GM23338 (cell line): Measurements from ENCODE around the gene COPZ1. TPM values are rescaled to one million over a fixed set of nuclear protein-coding genes. Genes with fewer than 3 reads are reported as not detected.

Experiments used
- ATAC-seq: fragments of 200-7000 bp; cut with Tn5 transposase; 3 replicates; pipeline ENCODE4 v1.9.1; 2020
- DNase-seq: peaks from one replicate; pipeline ENCODE4 v3.0.0-alpha.2; 2015; ENCODE audit warnings: low spot score
- H2AFZ ChIP-seq: fragments of 200-600 bp; sonication (generic); 2 replicates; pipeline ENCODE4 v1.8.0; 2016; ENCODE audit warnings: antibody characterized with exemption, mild to moderate bottlenecking, moderate library complexity
- H3F3A ChIP-seq: fragments of 200-600 bp; sonication (generic); replicated peaks from 2 replicates; pipeline ENCODE4 v1.8.0; 2017; ENCODE audit warnings: antibody characterized with exemption, mixed run types, low read depth
- H3K27ac ChIP-seq: fragments of 200-600 bp; sonication (generic); 2 replicates; pipeline ENCODE4 v1.6.1; 2016; ENCODE audit warnings: low read depth
- H3K27me3 ChIP-seq: fragments of 200-600 bp; sonication (generic); 2 replicates; pipeline ENCODE4 v1.8.0; 2016; ENCODE audit warnings: mild to moderate bottlenecking, mixed run types, moderate library complexity; ENCODE audit not compliant: insufficient read depth
- H3K36me3 ChIP-seq: fragments of 200-600 bp; sonication (generic); 2 replicates; pipeline ENCODE4 v1.8.0; 2016; ENCODE audit warnings: mild to moderate bottlenecking; ENCODE audit not compliant: insufficient read depth
- H3K4me1 ChIP-seq: fragments of 200-600 bp; sonication (generic); 2 replicates; pipeline ENCODE4 v1.8.0; 2016; ENCODE audit warnings: mild to moderate bottlenecking, moderate library complexity; ENCODE audit not compliant: insufficient read depth
- H3K4me2 ChIP-seq: fragments of 200-600 bp; sonication (generic); 2 replicates; pipeline ENCODE4 v1.7.1; 2017; ENCODE audit warnings: mixed run types
- H3K4me3 ChIP-seq: fragments of 200-600 bp; sonication (generic); 2 replicates; pipeline ENCODE4 v1.6.1; 2016; ENCODE audit warnings: mixed run types
- H3K79me2 ChIP-seq: fragments of 200-600 bp; sonication (generic); replicated peaks from 2 replicates; pipeline ENCODE4 v1.8.0; 2017; ENCODE audit warnings: mild to moderate bottlenecking; ENCODE audit not compliant: insufficient read depth
- H3K9me2 ChIP-seq: fragments of 200-600 bp; sonication (generic); 2 replicates; pipeline ENCODE4 v1.8.0; 2017; ENCODE audit not compliant: insufficient read depth
- H4K20me1 ChIP-seq: fragments of 200-600 bp; sonication (generic); replicated peaks from 2 replicates; pipeline ENCODE4 v1.8.0; 2017; ENCODE audit warnings: mild to moderate bottlenecking; ENCODE audit not compliant: insufficient read depth
- H3K27ac Mint-ChIP-seq: 2 replicates; pipeline ENCODE4 v1.8.0; 2020; ENCODE audit warnings: inconsistent platforms, mild to moderate bottlenecking, moderate library complexity, mixed read lengths
- H3K27me3 Mint-ChIP-seq: 3 replicates; pipeline ENCODE4 v1.8.0; 2022; ENCODE audit warnings: low read depth, mild to moderate bottlenecking, moderate library complexity, mixed read lengths, inconsistent platforms; ENCODE audit not compliant: insufficient read depth, poor library complexity
- H3K36me3 Mint-ChIP-seq: 3 replicates; pipeline ENCODE4 v1.8.0; 2021; ENCODE audit warnings: low read depth, mild to moderate bottlenecking, inconsistent platforms, moderate library complexity, mixed read lengths
- H3K4me1 Mint-ChIP-seq: 3 replicates; pipeline ENCODE4 v1.8.0; 2020; ENCODE audit warnings: mild to moderate bottlenecking, inconsistent platforms, mixed read lengths
- H3K4me3 Mint-ChIP-seq: 3 replicates; pipeline ENCODE4 v1.8.0; 2021; ENCODE audit warnings: moderate library complexity, mild to moderate bottlenecking, inconsistent platforms, mixed read lengths
- H3K9me3 Mint-ChIP-seq: 3 replicates; pipeline ENCODE4 v1.8.0; 2020; ENCODE audit warnings: moderate library complexity, mild to moderate bottlenecking, inconsistent platforms, mixed read lengths
- EZH2 ChIP-seq: fragments of 200-600 bp; sonication (generic); IDR thresholded peaks from one replicate; pipeline ENCODE4 v1.8.0; 2017; ENCODE audit warnings: antibody characterized with exemption, mild to moderate bottlenecking, low read depth; ENCODE audit not compliant: unreplicated experiment
- EZH2phosphoT487 ChIP-seq: fragments of 200-600 bp; sonication (generic); IDR thresholded peaks from one replicate; pipeline ENCODE4 v1.8.1; 2018; ENCODE audit warnings: antibody characterized with exemption; ENCODE audit not compliant: unreplicated experiment
- JUNB ChIP-seq: IDR thresholded peaks from one replicate; pipeline ENCODE4 v1.6.1; 2016; ENCODE audit warnings: antibody characterized with exemption; ENCODE audit not compliant: unreplicated experiment
- NANOG ChIP-seq: IDR thresholded peaks from 2 replicates; pipeline ENCODE4 v1.6.1; 2016; ENCODE audit warnings: antibody characterized with exemption, borderline replicate concordance
- STAT1 ChIP-seq: IDR thresholded peaks from one replicate; pipeline ENCODE4 v1.6.1; 2016; ENCODE audit warnings: antibody characterized with exemption; ENCODE audit not compliant: unreplicated experiment
- ZNF114 ChIP-seq: fragments of 250-450 bp; sonication (Bioruptor Pico); IDR thresholded peaks from 2 replicates; pipeline ENCODE4 v1.5.0; 2020; ENCODE audit warnings: mild to moderate bottlenecking, moderate library complexity
- polyA plus RNA-seq: library from polyadenylated mRNA; unstranded; fragments of >200 nt; fragmentation: Nextera tagmentation; extraction: Ambion mirVana; gene quantifications from 2 replicates; pipeline ENCODE4 v1.2.1, GENCODE V29; 2016
- total RNA-seq: library from RNA; depleted of rRNA; stranded (reverse); fragments of >200 nt; shearing (Covaris generic); gene quantifications from 2 replicates; pipeline ENCODE4 v1.2.3, GENCODE V29; 2014
- TF ChIP-seq, protein P1 (sequence below): fragments of 250-450 bp; sonication (Bioruptor Pico); IDR thresholded peaks from 2 replicates; pipeline ENCODE4 v1.5.0; 2020; ENCODE audit warnings: mild to moderate bottlenecking, moderate library complexity
- TF ChIP-seq, protein P2 (sequence below): IDR thresholded peaks from 2 replicates; pipeline ENCODE4 v1.6.1; 2016; ENCODE audit warnings: antibody characterized with exemption
- TF ChIP-seq, protein P3 (sequence below), 2 experiments: fragments of 200-600 bp in 1 of 2; sonication (generic) in 1 of 2; conservative IDR thresholded peaks; 2 replicates each; pipeline versions ENCODE4 v1.5.1 to v1.6.1; 2016 to 2017; ENCODE audit warnings: antibody characterized with exemption in 2 of 2, low read depth in 2 of 2, mild to moderate bottlenecking in 2 of 2, moderate library complexity in 1 of 2

COPZ1 gene
- total and polyA plus RNA-seq, 2 experiments from 2014 or later, result 79.9 to 91.2 TPM

DNA sequence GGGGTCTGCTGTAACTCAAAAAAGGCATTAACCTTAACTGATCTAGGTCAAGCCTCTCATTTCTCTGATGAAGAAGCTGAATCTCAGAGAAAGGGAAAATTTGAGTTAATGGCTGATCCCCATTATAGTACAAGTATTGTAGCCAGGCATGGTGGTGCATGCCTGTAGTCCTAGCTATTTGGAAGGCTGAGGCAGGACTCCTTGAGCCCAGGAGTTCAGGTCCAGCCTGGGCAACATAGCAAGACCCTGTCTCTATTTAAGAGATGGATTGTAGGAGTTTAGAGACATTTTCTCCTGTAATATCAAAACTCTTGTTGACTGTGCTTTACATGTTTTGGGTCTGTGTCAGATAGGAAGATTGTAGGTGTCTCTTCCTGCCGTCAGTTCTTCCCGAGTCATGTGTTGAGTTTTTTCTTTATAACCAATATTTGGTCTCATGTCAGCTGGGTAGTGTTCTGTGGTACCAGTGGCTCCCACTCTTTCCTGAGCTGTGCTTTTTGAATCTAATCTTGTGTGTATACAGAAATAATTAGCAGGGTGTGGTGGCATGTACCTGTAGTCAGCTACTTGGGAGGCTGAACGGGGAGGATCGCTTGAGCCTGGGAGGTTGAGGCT, 8.6 kb downstream of the COPZ1 start (continued):
- TF ChIP-seq, protein P1, sequence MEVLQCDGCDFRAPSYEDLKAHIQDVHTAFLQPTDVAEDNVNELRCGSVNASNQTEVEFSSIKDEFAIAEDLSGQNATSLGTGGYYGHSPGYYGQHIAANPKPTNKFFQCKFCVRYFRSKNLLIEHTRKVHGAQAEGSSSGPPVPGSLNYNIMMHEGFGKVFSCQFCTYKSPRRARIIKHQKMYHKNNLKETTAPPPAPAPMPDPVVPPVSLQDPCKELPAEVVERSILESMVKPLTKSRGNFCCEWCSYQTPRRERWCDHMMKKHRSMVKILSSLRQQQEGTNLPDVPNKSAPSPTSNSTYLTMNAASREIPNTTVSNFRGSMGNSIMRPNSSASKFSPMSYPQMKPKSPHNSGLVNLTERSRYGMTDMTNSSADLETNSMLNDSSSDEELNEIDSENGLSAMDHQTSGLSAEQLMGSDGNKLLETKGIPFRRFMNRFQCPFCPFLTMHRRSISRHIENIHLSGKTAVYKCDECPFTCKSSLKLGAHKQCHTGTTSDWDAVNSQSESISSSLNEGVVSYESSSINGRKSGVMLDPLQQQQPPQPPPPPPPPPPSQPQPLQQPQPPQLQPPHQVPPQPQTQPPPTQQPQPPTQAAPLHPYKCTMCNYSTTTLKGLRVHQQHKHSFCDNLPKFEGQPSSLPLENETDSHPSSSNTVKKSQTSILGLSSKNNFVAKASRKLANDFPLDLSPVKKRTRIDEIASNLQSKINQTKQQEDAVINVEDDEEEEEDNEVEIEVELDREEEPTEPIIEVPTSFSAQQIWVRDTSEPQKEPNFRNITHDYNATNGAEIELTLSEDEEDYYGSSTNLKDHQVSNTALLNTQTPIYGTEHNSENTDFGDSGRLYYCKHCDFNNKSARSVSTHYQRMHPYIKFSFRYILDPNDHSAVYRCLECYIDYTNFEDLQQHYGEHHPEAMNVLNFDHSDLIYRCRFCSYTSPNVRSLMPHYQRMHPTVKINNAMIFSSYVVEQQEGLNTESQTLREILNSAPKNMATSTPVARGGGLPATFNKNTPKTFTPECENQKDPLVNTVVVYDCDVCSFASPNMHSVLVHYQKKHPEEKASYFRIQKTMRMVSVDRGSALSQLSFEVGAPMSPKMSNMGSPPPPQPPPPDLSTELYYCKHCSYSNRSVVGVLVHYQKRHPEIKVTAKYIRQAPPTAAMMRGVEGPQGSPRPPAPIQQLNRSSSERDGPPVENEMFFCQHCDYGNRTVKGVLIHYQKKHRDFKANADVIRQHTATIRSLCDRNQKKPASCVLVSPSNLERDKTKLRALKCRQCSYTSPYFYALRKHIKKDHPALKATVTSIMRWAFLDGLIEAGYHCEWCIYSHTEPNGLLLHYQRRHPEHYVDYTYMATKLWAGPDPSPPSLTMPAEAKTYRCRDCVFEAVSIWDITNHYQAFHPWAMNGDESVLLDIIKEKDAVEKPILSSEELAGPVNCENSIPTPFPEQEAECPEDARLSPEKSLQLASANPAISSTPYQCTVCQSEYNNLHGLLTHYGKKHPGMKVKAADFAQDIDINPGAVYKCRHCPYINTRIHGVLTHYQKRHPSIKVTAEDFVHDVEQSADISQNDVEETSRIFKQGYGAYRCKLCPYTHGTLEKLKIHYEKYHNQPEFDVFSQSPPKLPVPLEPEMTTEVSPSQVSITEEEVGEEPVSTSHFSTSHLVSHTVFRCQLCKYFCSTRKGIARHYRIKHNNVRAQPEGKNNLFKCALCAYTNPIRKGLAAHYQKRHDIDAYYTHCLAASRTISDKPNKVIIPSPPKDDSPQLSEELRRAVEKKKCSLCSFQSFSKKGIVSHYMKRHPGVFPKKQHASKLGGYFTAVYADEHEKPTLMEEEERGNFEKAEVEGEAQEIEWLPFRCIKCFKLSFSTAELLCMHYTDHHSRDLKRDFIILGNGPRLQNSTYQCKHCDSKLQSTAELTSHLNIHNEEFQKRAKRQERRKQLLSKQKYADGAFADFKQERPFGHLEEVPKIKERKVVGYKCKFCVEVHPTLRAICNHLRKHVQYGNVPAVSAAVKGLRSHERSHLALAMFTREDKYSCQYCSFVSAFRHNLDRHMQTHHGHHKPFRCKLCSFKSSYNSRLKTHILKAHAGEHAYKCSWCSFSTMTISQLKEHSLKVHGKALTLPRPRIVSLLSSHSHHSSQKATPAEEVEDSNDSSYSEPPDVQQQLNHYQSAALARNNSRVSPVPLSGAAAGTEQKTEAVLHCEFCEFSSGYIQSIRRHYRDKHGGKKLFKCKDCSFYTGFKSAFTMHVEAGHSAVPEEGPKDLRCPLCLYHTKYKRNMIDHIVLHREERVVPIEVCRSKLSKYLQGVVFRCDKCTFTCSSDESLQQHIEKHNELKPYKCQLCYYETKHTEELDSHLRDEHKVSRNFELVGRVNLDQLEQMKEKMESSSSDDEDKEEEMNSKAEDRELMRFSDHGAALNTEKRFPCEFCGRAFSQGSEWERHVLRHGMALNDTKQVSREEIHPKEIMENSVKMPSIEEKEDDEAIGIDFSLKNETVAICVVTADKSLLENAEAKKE, result no peak
- TF ChIP-seq ZNF114 (CRISPR knock-in tag) (no peak), EZH2 (no peak)

DNA sequence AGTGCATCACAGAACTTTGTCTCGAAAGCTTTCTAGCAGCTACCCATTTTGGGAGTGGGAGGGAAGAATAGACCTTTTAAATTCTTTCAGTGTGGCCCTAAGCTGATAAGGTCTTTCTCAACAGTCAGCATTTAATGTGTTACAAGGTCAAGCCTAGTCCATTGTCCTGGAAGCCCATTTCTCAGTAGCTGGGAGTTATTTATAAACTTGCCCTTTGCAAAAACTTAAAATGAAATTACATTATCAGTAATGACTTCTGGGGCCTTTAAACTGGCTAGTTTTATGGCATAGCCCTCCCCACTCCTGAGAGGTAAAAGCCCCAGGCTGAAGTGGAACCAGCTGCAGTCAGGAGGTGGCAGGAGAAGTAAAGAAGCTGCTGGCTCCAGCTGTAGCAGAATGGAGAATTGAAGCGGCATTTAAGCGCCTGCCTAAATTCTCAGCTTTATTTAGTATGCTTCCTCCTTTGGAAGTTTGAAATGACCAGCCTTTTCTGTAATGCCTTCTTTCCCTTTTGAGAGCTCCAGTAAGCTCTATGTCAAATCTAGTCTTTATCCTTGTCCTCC, 12.4 kb downstream of the COPZ1 start:
- ATAC-seq, result no peak
- no peaks in the 10 kb centered on the region for H3K9me3 Mint-ChIP-seq
- Histone ChIP-seq H3K9me2 (no peaks in the 10 kb centered on the region), H3K36me3 (peaks cover 8% of the 10 kb centered on the region; the same call in 1 of the 2 replicates), H3K4me3 (no peak overlapping the region), H3K79me2 (peaks cover 16% of the 10 kb centered on the region), H3K27ac (no peak overlapping the region), H3F3A (peaks cover 14% of the 10 kb centered on the region), H3K4me2 (no peak overlapping the region), H3K27me3 (no peaks in the 10 kb centered on the region), H2AFZ (no peak overlapping the region), H3K4me1 (peaks cover 10% of the 10 kb centered on the region; the same call in 1 of the 2 replicates), H4K20me1 (peaks cover 11% of the 10 kb centered on the region)
- no peak for TF ChIP-seq ZNF114 (CRISPR knock-in tag)
- no peak for TF ChIP-seq NANOG
- no peak for TF ChIP-seq EZH2phosphoT487
- no peak for TF ChIP-seq JUNB
- TF ChIP-seq, protein P2, sequence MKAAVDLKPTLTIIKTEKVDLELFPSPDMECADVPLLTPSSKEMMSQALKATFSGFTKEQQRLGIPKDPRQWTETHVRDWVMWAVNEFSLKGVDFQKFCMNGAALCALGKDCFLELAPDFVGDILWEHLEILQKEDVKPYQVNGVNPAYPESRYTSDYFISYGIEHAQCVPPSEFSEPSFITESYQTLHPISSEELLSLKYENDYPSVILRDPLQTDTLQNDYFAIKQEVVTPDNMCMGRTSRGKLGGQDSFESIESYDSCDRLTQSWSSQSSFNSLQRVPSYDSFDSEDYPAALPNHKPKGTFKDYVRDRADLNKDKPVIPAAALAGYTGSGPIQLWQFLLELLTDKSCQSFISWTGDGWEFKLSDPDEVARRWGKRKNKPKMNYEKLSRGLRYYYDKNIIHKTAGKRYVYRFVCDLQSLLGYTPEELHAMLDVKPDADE, result no peak
- no peak for TF ChIP-seq STAT1
- TF ChIP-seq, protein P3, sequence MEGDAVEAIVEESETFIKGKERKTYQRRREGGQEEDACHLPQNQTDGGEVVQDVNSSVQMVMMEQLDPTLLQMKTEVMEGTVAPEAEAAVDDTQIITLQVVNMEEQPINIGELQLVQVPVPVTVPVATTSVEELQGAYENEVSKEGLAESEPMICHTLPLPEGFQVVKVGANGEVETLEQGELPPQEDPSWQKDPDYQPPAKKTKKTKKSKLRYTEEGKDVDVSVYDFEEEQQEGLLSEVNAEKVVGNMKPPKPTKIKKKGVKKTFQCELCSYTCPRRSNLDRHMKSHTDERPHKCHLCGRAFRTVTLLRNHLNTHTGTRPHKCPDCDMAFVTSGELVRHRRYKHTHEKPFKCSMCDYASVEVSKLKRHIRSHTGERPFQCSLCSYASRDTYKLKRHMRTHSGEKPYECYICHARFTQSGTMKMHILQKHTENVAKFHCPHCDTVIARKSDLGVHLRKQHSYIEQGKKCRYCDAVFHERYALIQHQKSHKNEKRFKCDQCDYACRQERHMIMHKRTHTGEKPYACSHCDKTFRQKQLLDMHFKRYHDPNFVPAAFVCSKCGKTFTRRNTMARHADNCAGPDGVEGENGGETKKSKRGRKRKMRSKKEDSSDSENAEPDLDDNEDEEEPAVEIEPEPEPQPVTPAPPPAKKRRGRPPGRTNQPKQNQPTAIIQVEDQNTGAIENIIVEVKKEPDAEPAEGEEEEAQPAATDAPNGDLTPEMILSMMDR (conservative IDR thresholded peaks at IDR 0.05; ENCODE audit: low read depth in 2 of 2), result peak in 1 of 2 experiments; percentile 30; a peak in 2 of 4 replicates
- peaks cover 12% of the 10 kb centered on the region for H3K36me3 Mint-ChIP-seq
- DNase-seq, result no peak
- H3K4me3 Mint-ChIP-seq, result no peak overlapping the region
- peaks cover 2% of the 10 kb centered on the region; the same call in 1 of the 3 replicates for H3K4me1 Mint-ChIP-seq
- no peak overlapping the region for H3K27ac Mint-ChIP-seq
- H3K27me3 Mint-ChIP-seq, result peaks cover 6% of the 10 kb centered on the region
